HepG2 (cell line): ENCODE results near the gene ZCCHC10. TPM values are rescaled to one million over a fixed set of nuclear protein-coding genes. Genes with fewer than 3 reads are reported as not detected.
"Not testable (repeated sequence)": the region's sequence is repeated elsewhere in the genome, so short reads cannot be mapped to it uniquely, and the experiment has no call there.

Experiments
- ATAC-seq: fragments of 200-7000 bp; cut with Tn5 transposase; 3 replicates; pipeline ENCODE4 v1.9.1; 2020; ENCODE audit warnings: mild to moderate bottlenecking, moderate library complexity
- BruUV-seq: library from RNA; stranded (reverse); fragments of 400-500 nt; replicated peaks from 2 replicates; lab custom pipeline; 2021; lab: Mats Ljungman, UMichigan
- CTCF ChIA-PET: fragments of 300-600 bp; formaldehyde crosslinking; extraction: SDS; loops from one replicate; lab custom pipeline; 2021; ENCODE audit warnings: low total read pairs, inconsistent platforms, low intra/inter-chr PET ratio; lab: Yijun Ruan, JAX
- POLR2A ChIA-PET: fragments of 350-600 bp; sonication (Branson Sonifier 250); formaldehyde crosslinking; loops from one replicate; lab custom pipeline; 2020; ENCODE audit warnings: antibody characterized with exemption, inconsistent platforms; lab: Yijun Ruan, JAX
- DNase-seq: peaks from one replicate; pipeline ENCODE4 v3.0.0-alpha.2; 2015; ENCODE audit warnings: low spot score
- FAIRE-seq: peaks from 3 replicates; lab custom pipeline; 2011; peaks lifted over from hg19 to GRCh38; lab: Jason Lieb, UNC
- H2AFZ ChIP-seq: one replicate; pipeline ENCODE4 v1.6.1; 2011; ENCODE audit warnings: low read length, inconsistent platforms
- H3K27ac ChIP-seq: fragments of 300-600 bp; 3 replicates; pipeline ENCODE4 v1.8.0; 2011; ENCODE audit warnings: mixed run types, mild to moderate bottlenecking, mixed read lengths, low read length, inconsistent platforms; ENCODE audit not compliant: insufficient read depth; ENCODE audit errors: extremely low read length
- H3K27me3 ChIP-seq, 2 experiments: fragments of 200-600 bp in 1 of 2; 2 replicates in 1 of 2; 3 replicates in 1 of 2; pipeline versions ENCODE4 v1.6.0 to v1.8.0; 2011; ENCODE audit warnings: low read length in 2 of 2, mild to moderate bottlenecking in 2 of 2, moderate library complexity in 2 of 2, inconsistent platforms in 1 of 2; ENCODE audit not compliant: insufficient read depth in 2 of 2, control insufficient read depth in 1 of 2
- H3K36me3 ChIP-seq, 2 experiments: fragments of 200-600 bp in 1 of 2; replicated peaks in 1 of 2; 2 replicates in 1 of 2; 3 replicates in 1 of 2; pipeline versions ENCODE4 v1.5.1 to v1.8.0; 2011; ENCODE audit warnings: low read length in 2 of 2, inconsistent platforms in 1 of 2; ENCODE audit not compliant: insufficient read depth in 2 of 2, control insufficient read depth in 1 of 2
- H3K4me1 ChIP-seq: 2 replicates; pipeline ENCODE4 v1.5.1; 2012; ENCODE audit warnings: low read length, inconsistent platforms; ENCODE audit not compliant: insufficient read depth
- H3K4me2 ChIP-seq: 2 replicates; pipeline ENCODE4 v1.6.0; 2011; ENCODE audit warnings: low read depth, low read length, inconsistent platforms
- H3K4me3 ChIP-seq, 3 experiments: fragments of 200-600 bp in 1 of 3; sonication (generic), shearing (Covaris generic) in 1 of 3; replicated peaks in 1 of 3; 2 replicates each; pipeline ENCODE4 v1.5.1; 2011 to 2016; ENCODE audit warnings: low read length in 3 of 3, inconsistent platforms in 2 of 3, low read depth in 2 of 3, mild to moderate bottlenecking in 2 of 3, control low read depth in 1 of 3, mixed read lengths in 1 of 3; ENCODE audit not compliant: insufficient read depth in 1 of 3
- H3K79me2 ChIP-seq: one replicate; pipeline ENCODE4 v1.6.1; 2011; ENCODE audit warnings: low read length, inconsistent platforms; ENCODE audit not compliant: insufficient read depth
- H3K9ac ChIP-seq: 2 replicates; pipeline ENCODE4 v1.6.0; 2011; ENCODE audit warnings: mild to moderate bottlenecking, low read depth, low read length, inconsistent platforms; ENCODE audit not compliant: insufficient read depth
- H3K9me3 ChIP-seq: 2 replicates; pipeline ENCODE4 v1.5.1; 2012; ENCODE audit warnings: mild to moderate bottlenecking, low read length
- H4K20me1 ChIP-seq: 2 replicates; pipeline ENCODE4 v1.6.0; 2011; ENCODE audit warnings: inconsistent platforms, mild to moderate bottlenecking, low read length, moderate library complexity; ENCODE audit not compliant: insufficient read depth
- ATF6 ChIP-seq: sonication (generic); formaldehyde crosslinking; conservative IDR thresholded peaks from 2 replicates; pipeline ENCODE4 v1.4.0; 2020; ENCODE audit warnings: missing genetic modification reagents
- DPF2 ChIP-seq: sonication (generic); formaldehyde crosslinking; IDR thresholded peaks from 2 replicates; pipeline ENCODE4 v1.4.0; 2020; ENCODE audit warnings: mild to moderate bottlenecking, low read depth, missing genetic modification reagents, borderline replicate concordance
- FOXP1 ChIP-seq, 2 experiments: fragments of 450-650 bp in 1 of 2; IDR thresholded peaks; 2 replicates each; pipeline ENCODE4 v1.6.1; 2017 to 2018; ENCODE audit warnings: antibody characterized with exemption in 1 of 2
- GATAD2A ChIP-seq: IDR thresholded peaks from 2 replicates; pipeline ENCODE4 v1.6.1; 2016
- HNF4G ChIP-seq, 2 experiments: sonication (generic) in 1 of 2; formaldehyde crosslinking in 1 of 2; IDR thresholded peaks; 2 replicates each; pipeline versions ENCODE4 v1.4.0 to v1.6.1; 2011 to 2020; ENCODE audit warnings: borderline replicate concordance in 2 of 2, low read depth in 2 of 2, mild to moderate bottlenecking in 2 of 2, low read length in 1 of 2, missing genetic modification reagents in 1 of 2, moderate library complexity in 1 of 2
- MTA3 ChIP-seq: sonication (generic); formaldehyde crosslinking; IDR thresholded peaks from 2 replicates; pipeline ENCODE4 v1.4.0; 2020; ENCODE audit warnings: missing genetic modification reagents
- NR2C2 ChIP-seq: sonication (generic); formaldehyde crosslinking; IDR thresholded peaks from 2 replicates; pipeline ENCODE4 v1.4.0; 2020; ENCODE audit warnings: missing genetic modification reagents, mild to moderate bottlenecking, moderate library complexity, borderline replicate concordance
- TEAD3 ChIP-seq: optimal IDR thresholded peaks from 2 replicates; pipeline ENCODE3; 2016; ENCODE audit warnings: borderline replicate concordance
- ZNF121 ChIP-seq: sonication (generic); formaldehyde crosslinking; IDR thresholded peaks from 2 replicates; pipeline ENCODE4 v1.5.0; 2020; ENCODE audit warnings: mild to moderate bottlenecking, missing genetic modification reagents
- WGBS: methylation state at CpG from one replicate; pipeline ENCODE4 v1.1.6; 2017; ENCODE audit warnings: low lambda C conversion rate; 5-methylcytosine and 5-hydroxymethylcytosine counted together
- in situ Hi-C: cut with HindIII; loops from 2 replicates; pipeline ENCODE4 v1.10.0; 2017; ENCODE audit warnings: low pct_unique_long_range_greater_than_20kb; ENCODE audit not compliant: extremely low pct_ligation_motif_present
- intact Hi-C: fragments of 100-400 bp; cut with micrococcal nuclease; formaldehyde crosslinking; loops from one replicate; pipeline ENCODE4 v1.10.0; 2022; ENCODE audit not compliant: unreplicated experiment
- polyA plus RNA-seq, 8 experiments: library from polyadenylated mRNA; depleted of rRNA in 3 of 8; stranded (reverse) in 7 of 8; unstranded in 1 of 8; fragments of >200 nt; fragmentation: Illumina TruSeq in 4 of 8; extraction: Trizol in 4 of 8; gene quantifications; 2 replicates each; pipeline versions ENCODE4 v1.2.1 to v1.2.3, GENCODE V29; 2011 to 2016; ENCODE audit warnings: low read depth in 4 of 8, missing spikeins in 1 of 8, mixed read lengths in 1 of 8; ENCODE audit not compliant: insufficient read depth in 1 of 8
- total RNA-seq, 5 experiments: library from RNA; depleted of rRNA; stranded (reverse); fragments of >200 nt; fragmentation: Illumina TruSeq; extraction: Trizol; gene quantifications; 2 replicates each; pipeline ENCODE4 v1.2.3, GENCODE V29; 2016; ENCODE audit warnings: low read depth in 1 of 5
- TF ChIP-seq, protein P1 (sequence below): sonication (generic); formaldehyde crosslinking; IDR thresholded peaks from 2 replicates; pipeline ENCODE4 v1.8.0; 2022; ENCODE audit warnings: missing genetic modification reagents, mild to moderate bottlenecking, inconsistent platforms, borderline replicate concordance
- TF ChIP-seq, protein P2 (sequence below): sonication (generic); formaldehyde crosslinking; IDR thresholded peaks from 2 replicates; pipeline ENCODE4 v1.4.0; 2020; ENCODE audit warnings: missing genetic modification reagents, mild to moderate bottlenecking, borderline replicate concordance

Gene ZCCHC10
- total and polyA plus RNA-seq, 2 of the 13 experiments (the other 11 are each of a cell fraction or from before 2014, with no cell fraction given): 40.7 to 48.2 TPM

DNA sequence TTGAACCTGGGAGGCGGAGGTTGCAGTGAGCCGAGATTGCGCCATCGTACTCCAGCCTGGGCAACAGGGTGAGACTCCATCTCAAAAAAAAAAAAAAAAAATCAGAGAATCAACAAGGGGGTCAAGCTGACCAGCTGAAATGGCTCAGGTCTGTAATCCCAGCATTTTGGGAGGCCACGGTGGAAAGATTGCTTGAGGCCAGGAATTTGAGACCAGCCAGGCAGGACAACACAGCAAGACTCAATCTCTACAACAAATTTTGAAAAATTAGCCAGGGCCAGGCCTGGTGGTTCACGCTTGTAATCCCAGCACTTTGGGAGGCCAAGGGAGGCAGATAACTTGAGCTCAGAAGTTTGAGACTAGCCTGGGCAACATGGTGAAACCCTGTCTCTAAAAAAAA is 17.9 kb downstream of the ZCCHC10 start:
- H2AFZ ChIP-seq, DNase-seq, H3K4me3 ChIP-seq, H3K27ac ChIP-seq, ATAC-seq, H3K4me2 ChIP-seq, in situ Hi-C loops, intact Hi-C loops, H3K79me2 ChIP-seq, FAIRE-seq, CTCF ChIA-PET, H4K20me1 ChIP-seq, H3K9ac ChIP-seq, H3K9me3 ChIP-seq, H3K36me3 ChIP-seq, H3K27me3 ChIP-seq, BruUV-seq: not testable (repeated sequence)
- POLR2A ChIA-PET: interaction anchor here (0.6 to 3.0 kb wide), 3 partner anchors 8 to 43 kb away, joined by 3 to 10 read pairs (median 5); partner anchors contain the start of gene HSPA4
- H3K4me1 ChIP-seq: peaks cover 25% of the 10 kb centered on the region
- TF ChIP-seq ZNF121 (CRISPR knock-in tag): peak; percentile 53; the same call in 1 of the 2 replicates
- WGBS: 82% methylated on average over 6 of the region's 6 CpGs

GRCh38 chr5:133006653-133007052 is 19.7 kb downstream of the ZCCHC10 start:
- Histone ChIP-seq H3K36me3 (peaks cover 4 to 12% of the 10 kb centered on the region in 2 experiments), H3K4me3 (no peak overlapping the region; a peak in 1 of 6 replicates), H3K4me2 (peak overlapping the region; percentile 25), H2AFZ (no peak overlapping the region), H4K20me1 (no peaks in the 10 kb centered on the region), H3K4me1 (peaks cover 25% of the 10 kb centered on the region), H3K27ac (peak overlapping the region; percentile 70), H3K9me3 (no peaks in the 10 kb centered on the region), H3K79me2 (peaks cover 7% of the 10 kb centered on the region), H3K27me3 (no peaks in the 10 kb centered on the region), H3K9ac (peak overlapping the region; percentile 29; the same call in 1 of the 2 replicates)
- ChIA-PET CTCF (no interaction called here), POLR2A (interaction anchor here (1.0 to 2.6 kb wide), 7 partner anchors 10 to 45 kb away, joined by 4 to 20 read pairs (median 8); partner anchors contain the start of genes AFF4 and HSPA4)
- FAIRE-seq (no peak), ATAC-seq (peak; percentile 66; the same call in 2 of the 3 replicates), DNase-seq (peak; percentile 81)
- BruUV-seq: no TSS peak
- intact Hi-C loops: no loop called here
- in situ Hi-C loops: no loop called here
- WGBS: 15% methylated on average over 1 of the region's 1 CpG
- TF ChIP-seq DPF2: no peak
- TF ChIP-seq HNF4G (IDR thresholded peaks at IDR 0.05; ENCODE audit: borderline replicate concordance, low read depth, low read length): peak; percentile 58; the same call in 1 of the 2 replicates
- TF ChIP-seq HNF4G (CRISPR knock-in tag; IDR thresholded peaks at IDR 0.05; ENCODE audit: borderline replicate concordance, low read depth): no peak
- peak; percentile 80 for TF ChIP-seq GATAD2A
- no peak for TF ChIP-seq MTA3 (CRISPR knock-in tag)
- TF ChIP-seq NR2C2 (CRISPR knock-in tag): no peak
- TF ChIP-seq FOXP1 (IDR thresholded peaks at IDR 0.05): no peak
- peak; percentile 32; the same call in 1 of the 2 replicates for TF ChIP-seq FOXP1 (CRISPR knock-in tag; IDR thresholded peaks at IDR 0.05)
- no peak for TF ChIP-seq ATF6 (CRISPR knock-in tag)
- TF ChIP-seq, protein P1, sequence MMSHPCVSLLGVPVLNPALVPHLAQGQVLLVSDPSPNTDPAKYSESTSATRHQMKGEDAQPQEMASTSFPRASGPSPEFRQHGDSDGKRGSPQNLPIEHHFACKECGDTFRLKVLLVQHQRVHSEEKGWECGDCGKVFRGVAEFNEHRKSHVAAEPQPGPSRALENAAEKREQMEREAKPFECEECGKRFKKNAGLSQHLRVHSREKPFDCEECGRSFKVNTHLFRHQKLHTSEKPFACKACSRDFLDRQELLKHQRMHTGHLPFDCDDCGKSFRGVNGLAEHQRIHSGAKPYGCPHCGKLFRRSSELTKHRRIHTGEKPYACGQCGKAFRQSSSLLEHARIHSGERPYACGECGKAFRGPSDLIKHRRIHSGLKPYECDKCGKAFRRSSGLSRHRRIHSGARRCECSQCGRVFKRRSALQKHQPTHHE (CRISPR knock-in tag): no peak
- TF ChIP-seq, protein P2, sequence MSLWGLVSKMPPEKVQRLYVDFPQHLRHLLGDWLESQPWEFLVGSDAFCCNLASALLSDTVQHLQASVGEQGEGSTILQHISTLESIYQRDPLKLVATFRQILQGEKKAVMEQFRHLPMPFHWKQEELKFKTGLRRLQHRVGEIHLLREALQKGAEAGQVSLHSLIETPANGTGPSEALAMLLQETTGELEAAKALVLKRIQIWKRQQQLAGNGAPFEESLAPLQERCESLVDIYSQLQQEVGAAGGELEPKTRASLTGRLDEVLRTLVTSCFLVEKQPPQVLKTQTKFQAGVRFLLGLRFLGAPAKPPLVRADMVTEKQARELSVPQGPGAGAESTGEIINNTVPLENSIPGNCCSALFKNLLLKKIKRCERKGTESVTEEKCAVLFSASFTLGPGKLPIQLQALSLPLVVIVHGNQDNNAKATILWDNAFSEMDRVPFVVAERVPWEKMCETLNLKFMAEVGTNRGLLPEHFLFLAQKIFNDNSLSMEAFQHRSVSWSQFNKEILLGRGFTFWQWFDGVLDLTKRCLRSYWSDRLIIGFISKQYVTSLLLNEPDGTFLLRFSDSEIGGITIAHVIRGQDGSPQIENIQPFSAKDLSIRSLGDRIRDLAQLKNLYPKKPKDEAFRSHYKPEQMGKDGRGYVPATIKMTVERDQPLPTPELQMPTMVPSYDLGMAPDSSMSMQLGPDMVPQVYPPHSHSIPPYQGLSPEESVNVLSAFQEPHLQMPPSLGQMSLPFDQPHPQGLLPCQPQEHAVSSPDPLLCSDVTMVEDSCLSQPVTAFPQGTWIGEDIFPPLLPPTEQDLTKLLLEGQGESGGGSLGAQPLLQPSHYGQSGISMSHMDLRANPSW (CRISPR knock-in tag): no peak
- peak; percentile 95 for TF ChIP-seq TEAD3
